Heart left ventricle (tissue), 13 donors: ENCODE results near the gene SNRPE.

Source experiments
- POLR2A ChIP-seq, 2 donors: fragments of 450-650 bp; IDR thresholded peaks; one replicate each; pipeline ENCODE4 v1.6.1; 2017; ENCODE audit warnings: antibody characterized with exemption in 2 of 2, mild to moderate bottlenecking in 2 of 2, moderate library complexity in 2 of 2
- TF ChIP-seq, protein P1 (sequence below), 12 donors: fragments of 200-600 bp; sonication (generic) in 4 of 12; IDR thresholded peaks; one replicate each; pipeline versions ENCODE4 v1.5.0 to v1.8.0; 2018 to 2022; ENCODE audit warnings: antibody characterized with exemption in 12 of 12, mild to moderate bottlenecking in 5 of 12
- donor health status: ischemic (EF 13 %, LVEDD 7.1; RV severe dilation, severe dysfunction).
- donor health status: DM: no; HTN: yes; CAD: no.
- donor health status: DM: no; HTN: no; CAD: no.
- donor health status: ischemic (EF 25% LVEDD 6.9; RV normal size, moderate dysfunction).
- donor health status: ischemic (EF 25% LVEDD 5.7; RV mildly dilated, moderate dysfunction).
- donor health status: ischemic (EF 35%, LVEDD 5.7; RV mildly dilated, moderate dysfunction).
- donor health status: nonischemic (EF 11% LVEDD 7.7; RV severe dilation, severe dysfunction).
- donor health status: DM: yes; HTN: yes; CAD: no.
- donor health status: PGD.
- donor health status: ischemic (EF 29% LVEDD 5.4; RV normal size, mild dysfunction).
- donor health status: nonischemic (EF 23%, LVEDD 6.1; RV moderate dilation, normal function).

DNA sequence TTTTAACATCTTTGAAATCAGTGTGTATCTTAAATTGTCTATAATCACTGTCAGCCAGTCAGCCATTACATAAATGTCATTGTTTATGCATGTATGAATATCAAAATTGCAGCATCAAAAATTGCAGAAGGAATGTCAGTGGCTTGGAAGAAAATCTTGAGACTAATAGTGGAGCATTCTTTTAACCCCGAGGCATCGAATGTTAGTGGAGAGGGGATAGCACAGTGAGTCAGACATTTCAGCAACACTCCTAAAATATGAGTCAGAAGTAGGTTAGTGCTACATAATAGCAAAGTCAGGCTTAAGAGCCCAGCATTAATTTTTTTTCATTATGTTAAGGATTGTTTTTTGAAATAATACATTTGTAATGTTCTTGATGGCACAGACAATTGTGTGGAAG lies 45.5 kb downstream of the SNRPE start:
- TF ChIP-seq, protein P1, sequence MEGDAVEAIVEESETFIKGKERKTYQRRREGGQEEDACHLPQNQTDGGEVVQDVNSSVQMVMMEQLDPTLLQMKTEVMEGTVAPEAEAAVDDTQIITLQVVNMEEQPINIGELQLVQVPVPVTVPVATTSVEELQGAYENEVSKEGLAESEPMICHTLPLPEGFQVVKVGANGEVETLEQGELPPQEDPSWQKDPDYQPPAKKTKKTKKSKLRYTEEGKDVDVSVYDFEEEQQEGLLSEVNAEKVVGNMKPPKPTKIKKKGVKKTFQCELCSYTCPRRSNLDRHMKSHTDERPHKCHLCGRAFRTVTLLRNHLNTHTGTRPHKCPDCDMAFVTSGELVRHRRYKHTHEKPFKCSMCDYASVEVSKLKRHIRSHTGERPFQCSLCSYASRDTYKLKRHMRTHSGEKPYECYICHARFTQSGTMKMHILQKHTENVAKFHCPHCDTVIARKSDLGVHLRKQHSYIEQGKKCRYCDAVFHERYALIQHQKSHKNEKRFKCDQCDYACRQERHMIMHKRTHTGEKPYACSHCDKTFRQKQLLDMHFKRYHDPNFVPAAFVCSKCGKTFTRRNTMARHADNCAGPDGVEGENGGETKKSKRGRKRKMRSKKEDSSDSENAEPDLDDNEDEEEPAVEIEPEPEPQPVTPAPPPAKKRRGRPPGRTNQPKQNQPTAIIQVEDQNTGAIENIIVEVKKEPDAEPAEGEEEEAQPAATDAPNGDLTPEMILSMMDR (IDR thresholded peaks at IDR 0.05): no peak
- no peak for TF ChIP-seq POLR2A (IDR thresholded peaks at IDR 0.05)
